Retinal pigment epithelial cell (primary cell): ENCODE data around the gene PRPF19.

ENCODE experiments used
- DNase-seq: peaks from one replicate; pipeline ENCODE4 v3.0.0-alpha.2; 2010; ENCODE audit warnings: low read depth
- H3K4me3 ChIP-seq: 2 replicates; pipeline ENCODE4 v1.5.1; 2011; ENCODE audit warnings: mild to moderate bottlenecking, low read length, control low read depth, moderate library complexity
- CTCF ChIP-seq: conservative IDR thresholded peaks from 2 replicates; pipeline ENCODE4 v1.5.1; 2011; ENCODE audit warnings: low read depth, low read length, control low read depth, inconsistent platforms

PRPF19 gene

GRCh38 chr11:60868682-60869450 lies 37.5 kb downstream of the PRPF19 start:
- no peak overlapping the region for H3K4me3 ChIP-seq
- no peak for TF ChIP-seq CTCF
- no peak for DNase-seq

- H3K4me3 ChIP-seq, result no peak overlapping the region
- TF ChIP-seq CTCF, result no peak
- no peak for DNase-seq
Observed at GRCh38 chr11:60867871-60868681, 38.3 kb downstream of the PRPF19 start.

GRCh38 chr11:60866911-60867870 lies 39.2 kb downstream of the PRPF19 start, which contains the start of gene ZP1:
ZP1 (plus strand) TSS chr11:60867542; CDS start chr11:60867562, 20 bp downstream.
- TF ChIP-seq CTCF, result no peak
- H3K4me3 ChIP-seq, result no peak within 1 kb of the TSS
- no peak for DNase-seq

GRCh38 chr11:60864856-60865513 lies 41.4 kb downstream of the PRPF19 start:
- no peak for DNase-seq
- no peak overlapping the region for H3K4me3 ChIP-seq
- no peak for TF ChIP-seq CTCF

- no peak overlapping the region for H3K4me3 ChIP-seq
- no peak for TF ChIP-seq CTCF
- no peak for DNase-seq
Observed at GRCh38 chr11:60863550-60864521, 42.5 kb downstream of the PRPF19 start.
